Endothelial cell of umbilical vein (primary cell): ENCODE results near the gene SCN1B.

Source experiments
- CTCF ChIP-seq, 2 donors: IDR thresholded peaks; 1 replicate in 1 of 2; 2 replicates in 1 of 2; pipeline ENCODE4 v1.5.1; 2011; ENCODE audit warnings: low read length in 2 of 2, mild to moderate bottlenecking in 2 of 2, moderate library complexity in 2 of 2, control low read depth in 1 of 2, inconsistent platforms in 1 of 2, low read depth in 1 of 2; ENCODE audit not compliant: insufficient read depth in 1 of 2; ENCODE audit errors: extremely low read depth in 1 of 2
- EZH2 ChIP-seq: IDR thresholded peaks from 2 replicates; pipeline ENCODE4 v1.6.1; 2012; ENCODE audit warnings: borderline replicate concordance, low read depth, mild to moderate bottlenecking, moderate library complexity, low read length, inconsistent platforms; ENCODE audit not compliant: severe bottlenecking
- FOS ChIP-seq: IDR thresholded peaks from 2 replicates; pipeline ENCODE4 v1.6.1; 2011; ENCODE audit warnings: mild to moderate bottlenecking, low read length, moderate library complexity, borderline replicate concordance; ENCODE audit not compliant: insufficient read depth
- MAX ChIP-seq: IDR thresholded peaks from 2 replicates; pipeline ENCODE4 v1.6.1; 2011; ENCODE audit not compliant: insufficient read depth, insufficient read length
- POLR2A ChIP-seq: IDR thresholded peaks from 2 replicates; pipeline ENCODE4 v1.6.1; 2012; ENCODE audit warnings: low read depth, mild to moderate bottlenecking, control low read depth, low read length
- POLR2AphosphoS5 ChIP-seq: IDR thresholded peaks from 2 replicates; pipeline ENCODE4 v1.6.1; 2012; ENCODE audit warnings: low read depth, mild to moderate bottlenecking, control low read depth, low read length, moderate library complexity; ENCODE audit not compliant: insufficient read depth

- TF ChIP-seq EZH2, result no peak
- TF ChIP-seq CTCF (IDR thresholded peaks at IDR 0.05; ENCODE audit: extremely low read depth in 1 of 2, insufficient read depth in 1 of 2, low read depth in 1 of 2, low read length in 2 of 2), result no peak
- TF ChIP-seq FOS, result no peak
- peak; percentile 84 for TF ChIP-seq POLR2A
- TF ChIP-seq MAX, result no peak
- peak; percentile 55 for TF ChIP-seq POLR2AphosphoS5
These were observed 30.6 kb upstream of the SCN1B start, which contains the start of gene GRAMD1A for GRCh38 chr19:34999498-35000337.
